Measurements from ENCODE around the gene KIF1B. TPM values are rescaled to one million over a fixed set of nuclear protein-coding genes. Genes with fewer than 3 reads are reported as not detected.

KIF1B gene
- total and polyA plus RNA-seq, 10 of the 15 experiments (the other 5 are each of a cell fraction or from before 2014, with no cell fraction given) = 2.1 to 16.5 (median 8.7) TPM

DNA sequence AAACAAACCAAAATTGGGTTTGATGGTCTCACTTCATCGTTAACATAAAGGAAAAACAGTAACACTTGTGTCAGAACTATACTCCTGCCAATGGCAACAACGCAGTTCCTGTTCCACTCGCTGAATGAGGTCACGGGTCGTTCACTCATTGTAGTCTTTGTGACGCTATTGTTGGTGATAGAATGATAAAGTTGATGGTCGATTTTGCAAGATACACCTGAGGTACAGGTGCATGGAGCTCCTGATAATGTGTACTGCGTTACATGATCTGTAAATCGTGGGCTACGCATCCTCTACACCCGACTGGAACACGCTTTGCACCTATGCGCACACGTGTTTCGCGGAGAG, 219.5 kb downstream of the KIF1B start:
- ChIA-PET CTCF (interaction anchor here (0.6 to 10.5 kb wide), 13 partner anchors 26 to 561 kb away, joined by 3 to 292 read pairs (median 7); partner anchors contain the start of genes KIF1B, PEX14 and PGD), SMC1A (ENCODE audit: uncharacterized antibody, unreplicated experiment) (interaction anchor here (1.2 to 9.0 kb wide), 8 partner anchors 30 to 72 kb away, joined by 3 to 122 read pairs (median 6); partner anchors contain the start of gene PEX14), POLR2A (interaction anchor here (1.6 to 2.0 kb wide), 2 partner anchors 61 to 65 kb away, joined by 5 to 17 read pairs; no protein-coding TSS in a partner anchor), RAD21 (ENCODE audit: unreplicated experiment) (interaction anchor here (0.6 to 7.6 kb wide), 10 partner anchors 31 to 220 kb away, joined by 3 to 191 read pairs (median 4); partner anchors contain the start of genes KIF1B and PEX14)
- H3K27me3 ChIP-seq (replicated peaks in 1 of 2; ENCODE audit: control insufficient read depth in 2 of 2, insufficient read depth in 2 of 2, low read length in 1 of 2) = no peaks in the 10 kb centered on the region
- H4K20me1 ChIP-seq (ENCODE audit: control insufficient read depth, insufficient read depth) = no peaks in the 10 kb centered on the region
- peak overlapping the region; percentile 80; the same call in 1 of the 2 replicates for H3K27ac ChIP-seq (ENCODE audit: control insufficient read depth, insufficient read depth)
- TF ChIP-seq HDAC2 (IDR thresholded peaks at IDR 0.05) = no peak
- 0 out of 2 replicates have a peak, but pooled peaks have one; percentile 16 for TF ChIP-seq NBN (IDR thresholded peaks at IDR 0.05)
- no peak for TF ChIP-seq CHD1 (IDR thresholded peaks at IDR 0.05; ENCODE audit: low read depth, low read length)
- no peak for TF ChIP-seq ZNF622 (IDR thresholded peaks at IDR 0.05)
- TF ChIP-seq, protein P1, sequence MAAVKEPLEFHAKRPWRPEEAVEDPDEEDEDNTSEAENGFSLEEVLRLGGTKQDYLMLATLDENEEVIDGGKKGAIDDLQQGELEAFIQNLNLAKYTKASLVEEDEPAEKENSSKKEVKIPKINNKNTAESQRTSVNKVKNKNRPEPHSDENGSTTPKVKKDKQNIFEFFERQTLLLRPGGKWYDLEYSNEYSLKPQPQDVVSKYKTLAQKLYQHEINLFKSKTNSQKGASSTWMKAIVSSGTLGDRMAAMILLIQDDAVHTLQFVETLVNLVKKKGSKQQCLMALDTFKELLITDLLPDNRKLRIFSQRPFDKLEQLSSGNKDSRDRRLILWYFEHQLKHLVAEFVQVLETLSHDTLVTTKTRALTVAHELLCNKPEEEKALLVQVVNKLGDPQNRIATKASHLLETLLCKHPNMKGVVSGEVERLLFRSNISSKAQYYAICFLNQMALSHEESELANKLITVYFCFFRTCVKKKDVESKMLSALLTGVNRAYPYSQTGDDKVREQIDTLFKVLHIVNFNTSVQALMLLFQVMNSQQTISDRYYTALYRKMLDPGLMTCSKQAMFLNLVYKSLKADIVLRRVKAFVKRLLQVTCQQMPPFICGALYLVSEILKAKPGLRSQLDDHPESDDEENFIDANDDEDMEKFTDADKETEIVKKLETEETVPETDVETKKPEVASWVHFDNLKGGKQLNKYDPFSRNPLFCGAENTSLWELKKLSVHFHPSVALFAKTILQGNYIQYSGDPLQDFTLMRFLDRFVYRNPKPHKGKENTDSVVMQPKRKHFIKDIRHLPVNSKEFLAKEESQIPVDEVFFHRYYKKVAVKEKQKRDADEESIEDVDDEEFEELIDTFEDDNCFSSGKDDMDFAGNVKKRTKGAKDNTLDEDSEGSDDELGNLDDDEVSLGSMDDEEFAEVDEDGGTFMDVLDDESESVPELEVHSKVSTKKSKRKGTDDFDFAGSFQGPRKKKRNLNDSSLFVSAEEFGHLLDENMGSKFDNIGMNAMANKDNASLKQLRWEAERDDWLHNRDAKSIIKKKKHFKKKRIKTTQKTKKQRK (IDR thresholded peaks at IDR 0.05; ENCODE audit: low read depth, low read length) = no peak
- no peak for TF ChIP-seq SUZ12 (IDR thresholded peaks at IDR 0.05; ENCODE audit: unreplicated experiment)
- TF ChIP-seq, protein P2, sequence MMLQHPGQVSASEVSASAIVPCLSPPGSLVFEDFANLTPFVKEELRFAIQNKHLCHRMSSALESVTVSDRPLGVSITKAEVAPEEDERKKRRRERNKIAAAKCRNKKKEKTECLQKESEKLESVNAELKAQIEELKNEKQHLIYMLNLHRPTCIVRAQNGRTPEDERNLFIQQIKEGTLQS (IDR thresholded peaks at IDR 0.05; ENCODE audit: borderline replicate concordance, extremely low read depth, low read depth, low read length) = no peak
- TF ChIP-seq HDGF (IDR thresholded peaks at IDR 0.05) = peak; percentile 72; the same call in 1 of the 2 replicates
- no peak for TF ChIP-seq CREB1 (IDR thresholded peaks at IDR 0.05; ENCODE audit: low read depth)
- no peak for TF ChIP-seq STAT3 (IDR thresholded peaks at IDR 0.05; ENCODE audit: low read depth, low read length)
- TF ChIP-seq MLLT1 (IDR thresholded peaks at IDR 0.05) = peak; percentile 81
- TF ChIP-seq RAD51 (IDR thresholded peaks at IDR 0.05) = no peak
- TF ChIP-seq E2F4 (IDR thresholded peaks at IDR 0.05; ENCODE audit: low read depth, low read length) = no peak
- no peak for TF ChIP-seq BACH1 (IDR thresholded peaks at IDR 0.05; ENCODE audit: borderline replicate concordance)
- 3% methylated on average over 16 of the region's 16 CpGs for WGBS (ENCODE audit: insufficient coverage, insufficient replicate concordance, low lambda C conversion rate, missing lambda C conversion rate)
- H3K4me2 ChIP-seq (ENCODE audit: control insufficient read depth, insufficient read depth) = peak overlapping the region; percentile 99
- no peaks in the 10 kb centered on the region for H3K36me3 ChIP-seq (ENCODE audit: control insufficient read depth in 2 of 2, insufficient read depth in 2 of 2, low read length in 1 of 2)
- ATAC-seq = no peak
- H2AFZ ChIP-seq (ENCODE audit: control insufficient read depth, low read depth, low read length) = peak overlapping the region; percentile 98
- H3K4me3 ChIP-seq = peak overlapping the region; percentile 93; the same call in 1 of the 2 replicates
- in situ Hi-C loops (cut with MboI) (loop anchor here (5.0 to 10.0 kb wide), 2 partner anchors 62 to 435 kb away; no protein-coding TSS in a partner anchor), intact Hi-C loops (cut with micrococcal nuclease; ENCODE audit: unreplicated experiment) (loop anchor here (1.0 to 5.0 kb wide), 5 partner anchors 44 to 555 kb away; partner anchors contain the start of genes KIF1B and PEX14)
- no peak for FAIRE-seq
- no peak for DNase-seq (ENCODE audit: low read depth, low spot score)
- no TSS peak for BruUV-seq (replicated peaks)
- peak overlapping the region; percentile 79 for H3K9ac ChIP-seq (ENCODE audit: control insufficient read depth, insufficient read depth, low read length)
- no peaks in the 10 kb centered on the region for H3K9me3 ChIP-seq (replicated peaks; ENCODE audit: control insufficient read depth, insufficient read depth, low read length)
- H3K4me1 ChIP-seq (ENCODE audit: control insufficient read depth, insufficient read depth, low read length) = peaks cover 24% of the 10 kb centered on the region
- H3K79me2 ChIP-seq (ENCODE audit: control insufficient read depth, insufficient read depth, low read length) = peaks cover 7% of the 10 kb centered on the region
